Measurements from ENCODE around the gene MPHOSPH6. TPM values are rescaled to one million over a fixed set of nuclear protein-coding genes. Genes with fewer than 3 reads are reported as not detected.
"Not testable (repeated sequence)": the region's sequence is repeated elsewhere in the genome, so short reads cannot be mapped to it uniquely, and the experiment has no call there.

Gene MPHOSPH6
- total RNA-seq, 1 donor from 2014 or later, result 35.3 TPM

- intact Hi-C loops (cut with micrococcal nuclease), result no loop called here
These were observed 6.2 kb upstream of the MPHOSPH6 start for GRCh38 chr16:82176204-82176603.

- intact Hi-C loops (cut with micrococcal nuclease), result no loop called here
These were observed 5.6 kb upstream of the MPHOSPH6 start for GRCh38 chr16:82175627-82176026.

GRCh38 chr16:82167670-82168069 is 2.4 kb downstream of the MPHOSPH6 start:
- intact Hi-C loops (cut with micrococcal nuclease), result no loop called here

GRCh38 chr16:82160226-82160625 is 9.8 kb downstream of the MPHOSPH6 start:
- intact Hi-C loops (cut with micrococcal nuclease), result no loop called here

GRCh38 chr16:82157836-82158235 is 12.2 kb downstream of the MPHOSPH6 start:
- intact Hi-C loops (cut with micrococcal nuclease), result no loop called here

- intact Hi-C loops (cut with micrococcal nuclease), result no loop called here
These were observed 12.6 kb downstream of the MPHOSPH6 start for GRCh38 chr16:82157534-82157812.

- intact Hi-C loops (cut with micrococcal nuclease), result no loop called here
These were observed 13.1 kb downstream of the MPHOSPH6 start for GRCh38 chr16:82156761-82157533.

- intact Hi-C loops (cut with micrococcal nuclease), result no loop called here
These were observed 17.3 kb downstream of the MPHOSPH6 start for GRCh38 chr16:82152641-82153112.

GRCh38 chr16:82152196-82152595 is 17.8 kb downstream of the MPHOSPH6 start:
- intact Hi-C loops (cut with micrococcal nuclease), result no loop called here

- intact Hi-C loops (cut with micrococcal nuclease), result no loop called here
These were observed 19.5 kb downstream of the MPHOSPH6 start for GRCh38 chr16:82150549-82150948.

GRCh38 chr16:82149536-82149935 is 20.5 kb downstream of the MPHOSPH6 start:
- intact Hi-C loops (cut with micrococcal nuclease), result no loop called here

GRCh38 chr16:82147546-82147945 is 22.5 kb downstream of the MPHOSPH6 start:
- intact Hi-C loops (cut with micrococcal nuclease), result no loop called here

- intact Hi-C loops (cut with micrococcal nuclease), result no loop called here
These were observed 23.1 kb downstream of the MPHOSPH6 start for GRCh38 chr16:82146957-82147356.

- intact Hi-C loops (cut with micrococcal nuclease), result no loop called here
These were observed 23.5 kb downstream of the MPHOSPH6 start for GRCh38 chr16:82146556-82146955.

- intact Hi-C loops (cut with micrococcal nuclease), result not testable (repeated sequence)
These were observed 30.8 kb downstream of the MPHOSPH6 start for GRCh38 chr16:82139286-82139571.

- intact Hi-C loops (cut with micrococcal nuclease), result no loop called here
These were observed 31.3 kb downstream of the MPHOSPH6 start for GRCh38 chr16:82138478-82139285.

GRCh38 chr16:82137822-82138167 is 32.2 kb downstream of the MPHOSPH6 start:
- intact Hi-C loops (cut with micrococcal nuclease), result no loop called here

- intact Hi-C loops (cut with micrococcal nuclease), result no loop called here
These were observed 32.8 kb downstream of the MPHOSPH6 start for GRCh38 chr16:82136956-82137821.

GRCh38 chr16:82135844-82136243 is 34.2 kb downstream of the MPHOSPH6 start:
- intact Hi-C loops (cut with micrococcal nuclease), result no loop called here

- intact Hi-C loops (cut with micrococcal nuclease), result loop anchor here (5.0 kb wide), 1 partner anchor 37 kb away; the partner anchor contains the start of gene MPHOSPH6
These were observed 35.2 kb downstream of the MPHOSPH6 start for GRCh38 chr16:82134846-82135245.

GRCh38 chr16:82133798-82134197 is 36.2 kb downstream of the MPHOSPH6 start:
- intact Hi-C loops (cut with micrococcal nuclease), result loop anchor here (5.0 kb wide), 1 partner anchor 39 kb away; the partner anchor contains the start of gene MPHOSPH6

- intact Hi-C loops (cut with micrococcal nuclease), result loop anchor here (5.0 kb wide), 1 partner anchor 42 kb away; the partner anchor contains the start of gene MPHOSPH6
These were observed 40.1 kb downstream of the MPHOSPH6 start for GRCh38 chr16:82129881-82130280.
